LNCaP clone FGC (cell line): ENCODE measurements around the gene WNT11.

ENCODE experiments used
- DNase-seq: peaks from one replicate; pipeline ENCODE4 v3.0.0-alpha.2; 2011; ENCODE audit warnings: low read depth
- H3K4me3 ChIP-seq: 2 replicates; pipeline ENCODE4 v1.5.1; 2011; ENCODE audit warnings: mild to moderate bottlenecking, low read depth, low read length, control low read depth
- CTCF ChIP-seq: IDR thresholded peaks from 2 replicates; pipeline ENCODE4 v1.5.1; 2012; ENCODE audit warnings: mild to moderate bottlenecking; ENCODE audit not compliant: control insufficient read depth, insufficient read depth; ENCODE audit errors: extremely low read depth

WNT11 gene

GRCh38 chr11:76234021-76234415, 27.7 kb upstream of the WNT11 start:
- no peak for DNase-seq
- no peak overlapping the region for H3K4me3 ChIP-seq

GRCh38 chr11:76233196-76233921, 27.1 kb upstream of the WNT11 start:
- H3K4me3 ChIP-seq: no peak overlapping the region
- no peak for DNase-seq
- no peak for TF ChIP-seq CTCF

More at GRCh38 chr11:76234021-76234415, 27.7 kb upstream of the WNT11 start:
- no peak for TF ChIP-seq CTCF

- no peak for TF ChIP-seq CTCF
- no peak for DNase-seq
- H3K4me3 ChIP-seq: no peak overlapping the region
These were observed 25.8 kb upstream of the WNT11 start for GRCh38 chr11:76232026-76232665.

GRCh38 chr11:76231121-76231738, 24.9 kb upstream of the WNT11 start:
- no peak for TF ChIP-seq CTCF
- no peak overlapping the region for H3K4me3 ChIP-seq
- no peak for DNase-seq

- no peak for TF ChIP-seq CTCF
- no peak overlapping the region for H3K4me3 ChIP-seq
- DNase-seq: no peak
These were observed 24.1 kb upstream of the WNT11 start for GRCh38 chr11:76230392-76230791.

- peak; percentile 22 for DNase-seq
- no peak for TF ChIP-seq CTCF
- H3K4me3 ChIP-seq: no peak overlapping the region
These were observed 23.5 kb upstream of the WNT11 start for GRCh38 chr11:76229690-76230240.
